K562 (cell line): ENCODE data around the gene JUN. TPM values are rescaled to one million over a fixed set of nuclear protein-coding genes. Genes with fewer than 3 reads are reported as not detected.

Source experiments
- ADNP ChIP-seq: fragments of 200-800 bp; sonication (Bioruptor generic); IDR thresholded peaks from 2 replicates; pipeline ENCODE4 v1.6.1; 2016; ENCODE audit warnings: missing genetic modification characterization, missing compliant biosample characterization
- ATF7 ChIP-seq: fragments of 450-650 bp; IDR thresholded peaks from 2 replicates; pipeline ENCODE4 v1.7.1; 2014; ENCODE audit warnings: mild to moderate bottlenecking, moderate library complexity
- JUN ChIP-seq, 2 experiments: sonication (generic) in 1 of 2; formaldehyde crosslinking in 1 of 2; IDR thresholded peaks; 2 replicates each; pipeline versions ENCODE4 v1.6.1 to v1.8.0; 2012 to 2022; ENCODE audit warnings: borderline replicate concordance in 2 of 2, mild to moderate bottlenecking in 2 of 2, improper control_type of control experiment in 1 of 2, low read depth in 1 of 2, low read length in 1 of 2, missing genetic modification reagents in 1 of 2
- KDM5B ChIP-seq: fragments of 200-600 bp; sonication (generic); IDR thresholded peaks from 2 replicates; pipeline ENCODE4 v1.6.1; 2012; ENCODE audit warnings: low read depth, mild to moderate bottlenecking, moderate library complexity, low read length, control low read depth, inconsistent platforms; ENCODE audit not compliant: insufficient replicate concordance
- NFIX ChIP-seq: fragments of 250-450 bp; sonication (Bioruptor Pico); IDR thresholded peaks from 2 replicates; pipeline ENCODE4 v1.4.0; 2020; ENCODE audit warnings: low read depth, mild to moderate bottlenecking, moderate library complexity
- NRF1 ChIP-seq, 2 experiments: fragments of 450-650 bp; IDR thresholded peaks in 1 of 2; conservative IDR thresholded peaks in 1 of 2; 2 replicates each; pipeline ENCODE4 v1.6.1; 2014; ENCODE audit warnings: mild to moderate bottlenecking in 2 of 2
- POLR2H ChIP-seq: IDR thresholded peaks from 2 replicates; pipeline ENCODE4 v1.6.1; 2016; ENCODE audit warnings: missing genetic modification characterization, low read depth, mild to moderate bottlenecking, control low read depth, missing compliant biosample characterization, moderate library complexity
- RAD21 ChIP-seq, 2 experiments: fragments of 250-450 bp in 1 of 2; fragments of 450-650 bp in 1 of 2; sonication (Bioruptor Pico) in 1 of 2; formaldehyde crosslinking in 1 of 2; IDR thresholded peaks in 1 of 2; conservative IDR thresholded peaks in 1 of 2; 2 replicates each; pipeline versions ENCODE4 v1.4.0 to v1.8.0; 2020 to 2022; ENCODE audit warnings: mild to moderate bottlenecking in 2 of 2, moderate library complexity in 1 of 2
- SMAD1 ChIP-seq: fragments of 150-350 bp; IDR thresholded peaks from 2 replicates; pipeline ENCODE4 v1.6.1; 2014; ENCODE audit warnings: low read length, low read depth; ENCODE audit not compliant: partially characterized antibody
- SRF ChIP-seq, 2 experiments: fragments of 250-450, 450-650 bp in 1 of 2; sonication (Bioruptor Pico) in 1 of 2; sonication (generic) in 1 of 2; formaldehyde crosslinking; IDR thresholded peaks; 2 replicates each; pipeline versions ENCODE4 v1.5.0 to v1.5.1; 2020 to 2022; ENCODE audit warnings: mild to moderate bottlenecking in 1 of 2, missing genetic modification reagents in 1 of 2
- ZNF174 ChIP-seq: fragments of 250-450 bp; sonication (Bioruptor Pico); IDR thresholded peaks from 2 replicates; pipeline ENCODE4 v1.4.0; 2020; ENCODE audit warnings: mild to moderate bottlenecking
- ZNF263 ChIP-seq: sonication (generic); formaldehyde crosslinking; IDR thresholded peaks from 2 replicates; pipeline ENCODE4 v1.8.0; 2022; ENCODE audit warnings: mild to moderate bottlenecking, missing genetic modification reagents, borderline replicate concordance
- ZNF766 ChIP-seq: fragments of 200-800 bp; sonication (Bioruptor generic); conservative IDR thresholded peaks from 2 replicates; pipeline ENCODE4 v1.6.1; 2016; ENCODE audit warnings: missing genetic modification characterization, missing compliant biosample characterization
- polyA plus RNA-seq, 8 experiments: library from polyadenylated mRNA; depleted of rRNA in 4 of 8; stranded (reverse) in 5 of 8; unstranded in 3 of 8; fragments of >200 nt; fragmentation: Nextera tagmentation in 2 of 8; fragmentation: Illumina TruSeq in 1 of 8; extraction: Ambion mirVana in 2 of 8; extraction: Trizol in 1 of 8; gene quantifications; 2 replicates each; pipeline versions ENCODE4 v1.2.1 to v1.2.3, GENCODE V29; 2011 to 2014; ENCODE audit warnings: inconsistent platforms in 1 of 8, missing spikeins in 1 of 8
- total RNA-seq, 7 experiments: library from RNA; depleted of rRNA in 6 of 7; stranded (reverse); fragments of >200 nt in 6 of 7; fragmentation: Illumina TruSeq in 2 of 7; extraction: Trizol in 2 of 7; gene quantifications; 2 replicates each; pipeline versions ENCODE4 v1.2.1 to v1.2.3, GENCODE V29; 2011 to 2021; ENCODE audit warnings: low replicate concordance in 1 of 7
- TF ChIP-seq, protein P1 (sequence below): fragments of 450-650 bp; formaldehyde crosslinking; IDR thresholded peaks from 2 replicates; pipeline ENCODE4 v1.4.0; 2020; ENCODE audit warnings: mild to moderate bottlenecking, moderate library complexity
- TF ChIP-seq, protein P2 (sequence below): fragments of 450-650 bp; IDR thresholded peaks from 2 replicates; pipeline ENCODE4 v1.7.0; 2016; ENCODE audit warnings: borderline replicate concordance
- TF ChIP-seq, protein P3 (sequence below): fragments of 250-450 bp; sonication (Bioruptor Pico); IDR thresholded peaks from 2 replicates; pipeline ENCODE4 v1.5.0; 2022; ENCODE audit warnings: mild to moderate bottlenecking
- TF ChIP-seq, protein P4 (sequence below): sonication (generic); formaldehyde crosslinking; IDR thresholded peaks from 2 replicates; pipeline ENCODE4 v1.8.1; 2023; ENCODE audit warnings: mild to moderate bottlenecking, missing genetic modification reagents

The JUN gene
- total and polyA plus RNA-seq, 9 of the 15 experiments (the other 6 are each of a cell fraction or from before 2014, with no cell fraction given): 0.32 to 23.4 (median 4.0) TPM

DNA sequence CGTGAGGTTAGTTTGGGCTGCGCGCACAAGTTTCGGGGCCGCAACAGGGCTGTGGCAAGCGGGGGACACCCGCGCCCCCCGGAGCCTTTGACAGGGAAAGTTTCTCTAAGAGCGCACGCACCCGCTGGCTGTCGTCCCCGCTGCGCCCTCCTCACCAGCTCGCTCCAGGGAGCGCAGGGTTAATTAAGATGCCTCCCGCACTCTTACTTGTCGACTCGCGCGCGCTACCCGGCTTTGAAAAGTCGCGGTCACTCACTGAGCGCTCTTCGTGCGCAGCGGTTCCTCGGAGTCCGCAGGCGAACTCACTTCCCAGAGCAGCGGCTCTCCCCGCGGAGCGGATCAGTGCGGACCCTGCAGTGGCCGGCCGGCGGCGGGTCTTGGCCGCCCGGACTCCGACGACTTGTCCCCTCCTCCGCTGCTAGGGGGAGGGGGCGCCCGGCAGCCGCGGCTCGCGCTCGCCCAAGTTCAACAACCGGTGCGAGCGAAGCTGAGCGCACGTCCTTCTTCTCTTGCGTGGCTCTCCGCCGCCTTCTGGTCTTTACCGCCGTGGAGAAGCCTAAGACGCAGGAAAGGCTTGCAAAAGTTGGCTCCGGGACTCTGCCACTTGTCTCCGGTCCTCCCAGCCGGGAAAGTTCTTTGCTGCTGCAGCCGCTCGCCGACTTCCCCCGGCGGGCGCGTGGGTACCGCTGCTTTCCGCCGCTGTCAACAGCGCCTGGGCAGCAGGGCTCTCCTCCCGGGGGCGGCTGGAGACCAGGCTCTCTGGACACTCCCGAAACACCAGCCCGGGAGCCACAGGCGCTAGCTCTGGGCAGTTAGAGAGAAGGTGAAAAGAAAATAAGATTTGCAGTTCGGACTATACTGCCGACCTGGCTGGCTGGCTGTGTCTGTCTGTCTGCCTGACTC is 506 bp downstream of the JUN start (continued):
- TF ChIP-seq ZNF766 (no peak), ZNF174 (no peak), NRF1 (conservative IDR thresholded peaks at IDR 0.05 in 1 of 2, IDR thresholded peaks at IDR 0.05 in 1 of 2) (no peak), RAD21 (CRISPR knock-in tag; conservative IDR thresholded peaks at IDR 0.05 in 1 of 2, IDR thresholded peaks at IDR 0.05 in 1 of 2) (peak in 1 of 2 experiments; percentile 26; a peak in 2 of 4 replicates), ZNF263 (peak; percentile 6; the same call in 1 of the 2 replicates), ADNP (no peak), JUN (IDR thresholded peaks at IDR 0.05; ENCODE audit: borderline replicate concordance, low read depth, low read length) (no peak), JUN (CRISPR knock-in tag; IDR thresholded peaks at IDR 0.05; ENCODE audit: borderline replicate concordance) (no peak), POLR2H (tag) (no peak), SMAD1 (no peak), KDM5B (no peak), ATF7 (no peak), SRF (CRISPR knock-in tag; IDR thresholded peaks at IDR 0.05) (no peak; a peak in 1 of 4 replicates), NFIX (CRISPR knock-in tag) (no peak)
- TF ChIP-seq, protein P1, sequence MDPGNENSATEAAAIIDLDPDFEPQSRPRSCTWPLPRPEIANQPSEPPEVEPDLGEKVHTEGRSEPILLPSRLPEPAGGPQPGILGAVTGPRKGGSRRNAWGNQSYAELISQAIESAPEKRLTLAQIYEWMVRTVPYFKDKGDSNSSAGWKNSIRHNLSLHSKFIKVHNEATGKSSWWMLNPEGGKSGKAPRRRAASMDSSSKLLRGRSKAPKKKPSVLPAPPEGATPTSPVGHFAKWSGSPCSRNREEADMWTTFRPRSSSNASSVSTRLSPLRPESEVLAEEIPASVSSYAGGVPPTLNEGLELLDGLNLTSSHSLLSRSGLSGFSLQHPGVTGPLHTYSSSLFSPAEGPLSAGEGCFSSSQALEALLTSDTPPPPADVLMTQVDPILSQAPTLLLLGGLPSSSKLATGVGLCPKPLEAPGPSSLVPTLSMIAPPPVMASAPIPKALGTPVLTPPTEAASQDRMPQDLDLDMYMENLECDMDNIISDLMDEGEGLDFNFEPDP (CRISPR knock-in tag): no peak
- TF ChIP-seq, protein P2, sequence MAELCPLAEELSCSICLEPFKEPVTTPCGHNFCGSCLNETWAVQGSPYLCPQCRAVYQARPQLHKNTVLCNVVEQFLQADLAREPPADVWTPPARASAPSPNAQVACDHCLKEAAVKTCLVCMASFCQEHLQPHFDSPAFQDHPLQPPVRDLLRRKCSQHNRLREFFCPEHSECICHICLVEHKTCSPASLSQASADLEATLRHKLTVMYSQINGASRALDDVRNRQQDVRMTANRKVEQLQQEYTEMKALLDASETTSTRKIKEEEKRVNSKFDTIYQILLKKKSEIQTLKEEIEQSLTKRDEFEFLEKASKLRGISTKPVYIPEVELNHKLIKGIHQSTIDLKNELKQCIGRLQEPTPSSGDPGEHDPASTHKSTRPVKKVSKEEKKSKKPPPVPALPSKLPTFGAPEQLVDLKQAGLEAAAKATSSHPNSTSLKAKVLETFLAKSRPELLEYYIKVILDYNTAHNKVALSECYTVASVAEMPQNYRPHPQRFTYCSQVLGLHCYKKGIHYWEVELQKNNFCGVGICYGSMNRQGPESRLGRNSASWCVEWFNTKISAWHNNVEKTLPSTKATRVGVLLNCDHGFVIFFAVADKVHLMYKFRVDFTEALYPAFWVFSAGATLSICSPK: no peak
- TF ChIP-seq, protein P3, sequence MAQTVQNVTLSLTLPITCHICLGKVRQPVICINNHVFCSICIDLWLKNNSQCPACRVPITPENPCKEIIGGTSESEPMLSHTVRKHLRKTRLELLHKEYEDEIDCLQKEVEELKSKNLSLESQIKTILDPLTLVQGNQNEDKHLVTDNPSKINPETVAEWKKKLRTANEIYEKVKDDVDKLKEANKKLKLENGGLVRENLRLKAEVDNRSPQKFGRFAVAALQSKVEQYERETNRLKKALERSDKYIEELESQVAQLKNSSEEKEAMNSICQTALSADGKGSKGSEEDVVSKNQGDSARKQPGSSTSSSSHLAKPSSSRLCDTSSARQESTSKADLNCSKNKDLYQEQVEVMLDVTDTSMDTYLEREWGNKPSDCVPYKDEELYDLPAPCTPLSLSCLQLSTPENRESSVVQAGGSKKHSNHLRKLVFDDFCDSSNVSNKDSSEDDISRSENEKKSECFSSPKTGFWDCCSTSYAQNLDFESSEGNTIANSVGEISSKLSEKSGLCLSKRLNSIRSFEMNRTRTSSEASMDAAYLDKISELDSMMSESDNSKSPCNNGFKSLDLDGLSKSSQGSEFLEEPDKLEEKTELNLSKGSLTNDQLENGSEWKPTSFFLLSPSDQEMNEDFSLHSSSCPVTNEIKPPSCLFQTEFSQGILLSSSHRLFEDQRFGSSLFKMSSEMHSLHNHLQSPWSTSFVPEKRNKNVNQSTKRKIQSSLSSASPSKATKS (CRISPR knock-in tag): no peak
- TF ChIP-seq, protein P4, sequence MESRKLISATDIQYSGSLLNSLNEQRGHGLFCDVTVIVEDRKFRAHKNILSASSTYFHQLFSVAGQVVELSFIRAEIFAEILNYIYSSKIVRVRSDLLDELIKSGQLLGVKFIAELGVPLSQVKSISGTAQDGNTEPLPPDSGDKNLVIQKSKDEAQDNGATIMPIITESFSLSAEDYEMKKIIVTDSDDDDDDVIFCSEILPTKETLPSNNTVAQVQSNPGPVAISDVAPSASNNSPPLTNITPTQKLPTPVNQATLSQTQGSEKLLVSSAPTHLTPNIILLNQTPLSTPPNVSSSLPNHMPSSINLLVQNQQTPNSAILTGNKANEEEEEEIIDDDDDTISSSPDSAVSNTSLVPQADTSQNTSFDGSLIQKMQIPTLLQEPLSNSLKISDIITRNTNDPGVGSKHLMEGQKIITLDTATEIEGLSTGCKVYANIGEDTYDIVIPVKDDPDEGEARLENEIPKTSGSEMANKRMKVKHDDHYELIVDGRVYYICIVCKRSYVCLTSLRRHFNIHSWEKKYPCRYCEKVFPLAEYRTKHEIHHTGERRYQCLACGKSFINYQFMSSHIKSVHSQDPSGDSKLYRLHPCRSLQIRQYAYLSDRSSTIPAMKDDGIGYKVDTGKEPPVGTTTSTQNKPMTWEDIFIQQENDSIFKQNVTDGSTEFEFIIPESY: no peak; the same call in 1 of the 2 replicates
